IMR-90 (cell line): ENCODE results near the gene AREL1. TPM values are rescaled to one million over a fixed set of nuclear protein-coding genes. Genes with fewer than 3 reads are reported as not detected.
A peak's percentile ranks its signal among the peaks of the same experiment; 100 is the strongest.

ENCODE experiments used
- ATAC-seq: fragments of 200-7000 bp; cut with Tn5 transposase; 2 replicates; pipeline ENCODE4 v1.9.1; 2020; ENCODE audit warnings: low read depth, mild to moderate bottlenecking, moderate library complexity
- BruUV-seq: library from RNA; stranded (reverse); fragments of 400-500 nt; replicated peaks from 2 replicates; lab custom pipeline; 2021; lab: Mats Ljungman, UMichigan
- CTCF ChIA-PET: fragments of 300-600 bp; formaldehyde crosslinking; extraction: SDS; loops from one replicate; lab custom pipeline; 2021; ENCODE audit warnings: antibody characterized with exemption; lab: Yijun Ruan, JAX
- POLR2A ChIA-PET: fragments of 300-600 bp; sonication (Branson Sonifier 250); formaldehyde crosslinking; loops from one replicate; lab custom pipeline; 2022; ENCODE audit warnings: antibody characterized with exemption; ENCODE audit not compliant: unreplicated experiment; lab: Charles Lee
- DNase-seq: peaks from one replicate; pipeline ENCODE4 v3.0.0; 2013
- H2AFZ ChIP-seq: replicated peaks from 2 replicates; pipeline ENCODE3; 2013; ENCODE audit warnings: low read length, mild to moderate bottlenecking; ENCODE audit not compliant: poor library complexity
- H2AK5ac ChIP-seq: 2 replicates; pipeline ENCODE4 v1.6.1; 2013; ENCODE audit warnings: low read depth, low read length, inconsistent platforms
- H2AK9ac ChIP-seq: replicated peaks from 2 replicates; pipeline ENCODE3; 2013; ENCODE audit warnings: mild to moderate bottlenecking, low read depth, low read length, moderate library complexity; ENCODE audit not compliant: poor library complexity
- H2BK120ac ChIP-seq: 2 replicates; pipeline ENCODE4 v1.6.1; 2013; ENCODE audit warnings: low read depth, low read length, inconsistent platforms
- H2BK15ac ChIP-seq: 3 replicates; pipeline ENCODE4 v1.6.1; 2013; ENCODE audit warnings: low read depth, low read length, inconsistent platforms
- H2BK20ac ChIP-seq: 2 replicates; pipeline ENCODE4 v1.6.1; 2013; ENCODE audit warnings: low read depth, mild to moderate bottlenecking, inconsistent platforms, low read length, moderate library complexity
- H2BK5ac ChIP-seq: 2 replicates; pipeline ENCODE4 v1.6.1; 2013; ENCODE audit warnings: mild to moderate bottlenecking, low read depth, low read length, inconsistent platforms; ENCODE audit not compliant: poor library complexity, severe bottlenecking
- H3K14ac ChIP-seq: replicated peaks from 2 replicates; pipeline ENCODE4 v1.6.1; 2013; ENCODE audit warnings: low read depth, low read length, inconsistent platforms
- H3K18ac ChIP-seq: 2 replicates; pipeline ENCODE4 v1.6.1; 2013; ENCODE audit warnings: low read depth, low read length, control low read depth
- H3K23ac ChIP-seq: 2 replicates; pipeline ENCODE4 v1.6.1; 2013; ENCODE audit warnings: low read depth, low read length, inconsistent platforms
- H3K27ac ChIP-seq: 2 replicates; pipeline ENCODE4 v1.5.1; 2013; ENCODE audit warnings: mild to moderate bottlenecking, control low read depth, low read length; ENCODE audit not compliant: insufficient read depth
- H3K27me3 ChIP-seq: 2 replicates; pipeline ENCODE4 v1.6.1; 2013; ENCODE audit warnings: low read length; ENCODE audit not compliant: control insufficient read depth, insufficient read depth
- H3K36me3 ChIP-seq: 2 replicates; pipeline ENCODE4 v1.6.1; 2013; ENCODE audit warnings: low read length, mixed read lengths; ENCODE audit not compliant: control insufficient read depth, insufficient read depth
- H3K4ac ChIP-seq: 2 replicates; pipeline ENCODE4 v1.6.1; 2013; ENCODE audit warnings: low read depth, low read length, inconsistent platforms
- H3K4me1 ChIP-seq: 2 replicates; pipeline ENCODE4 v1.6.1; 2013; ENCODE audit warnings: low read length, mixed read lengths; ENCODE audit not compliant: control insufficient read depth, insufficient read depth
- H3K4me2 ChIP-seq: 2 replicates; pipeline ENCODE4 v1.6.1; 2013; ENCODE audit warnings: low read depth, mild to moderate bottlenecking, control low read depth, low read length, moderate library complexity
- H3K4me3 ChIP-seq: 2 replicates; pipeline ENCODE4 v1.5.1; 2013; ENCODE audit warnings: low read depth, mild to moderate bottlenecking, control low read depth, low read length, moderate library complexity; ENCODE audit not compliant: insufficient read depth
- H3K56ac ChIP-seq: 2 replicates; pipeline ENCODE4 v1.6.1; 2013; ENCODE audit warnings: low read length, inconsistent platforms; ENCODE audit not compliant: insufficient read depth; ENCODE audit errors: extremely low read depth
- H3K79me1 ChIP-seq, 2 experiments: 2 replicates each; pipeline ENCODE4 v1.6.1; 2013; ENCODE audit warnings: low read length in 2 of 2, inconsistent platforms in 1 of 2, low read depth in 1 of 2
- H3K9ac ChIP-seq: 2 replicates; pipeline ENCODE4 v1.6.1; 2013; ENCODE audit warnings: low read depth, low read length, control low read depth
- H3K9me1 ChIP-seq: 2 replicates; pipeline ENCODE4 v1.6.1; 2013; ENCODE audit warnings: low read length, inconsistent platforms; ENCODE audit not compliant: insufficient read depth
- H3K9me3 ChIP-seq: 2 replicates; pipeline ENCODE4 v1.6.1; 2013; ENCODE audit warnings: low read length; ENCODE audit not compliant: control insufficient read depth, insufficient read depth
- H4K20me1 ChIP-seq: 2 replicates; pipeline ENCODE4 v1.6.1; 2013; ENCODE audit warnings: low read length, inconsistent platforms; ENCODE audit not compliant: insufficient read depth
- H4K5ac ChIP-seq: 2 replicates; pipeline ENCODE4 v1.6.1; 2013; ENCODE audit warnings: mild to moderate bottlenecking, low read depth, low read length, control low read depth
- H4K8ac ChIP-seq, 2 experiments: 2 replicates each; pipeline ENCODE4 v1.6.1; 2013; ENCODE audit warnings: low read depth in 2 of 2, low read length in 2 of 2, control low read depth in 1 of 2, inconsistent platforms in 1 of 2
- H4K91ac ChIP-seq: 2 replicates; pipeline ENCODE4 v1.6.1; 2013; ENCODE audit warnings: low read depth, low read length, inconsistent platforms; ENCODE audit not compliant: insufficient read depth
- BHLHE40 ChIP-seq: fragments of 150-350 bp; IDR thresholded peaks from 2 replicates; pipeline ENCODE4 v1.6.1; 2016; ENCODE audit warnings: mild to moderate bottlenecking, low read depth, low read length
- CEBPB ChIP-seq: IDR thresholded peaks from 2 replicates; pipeline ENCODE4 v1.6.1; 2012; ENCODE audit warnings: low read depth, low read length, improper control_type of control experiment
- CHD1 ChIP-seq: IDR thresholded peaks from 2 replicates; pipeline ENCODE4 v1.6.1; 2012; ENCODE audit warnings: low read depth, low read length, improper control_type of control experiment
- ELK1 ChIP-seq: fragments of 150-350 bp; IDR thresholded peaks from 2 replicates; pipeline ENCODE4 v1.6.1; 2016; ENCODE audit warnings: low read depth, mild to moderate bottlenecking, low read length, moderate library complexity, borderline replicate concordance
- FOS ChIP-seq: fragments of 150-350 bp; IDR thresholded peaks from 2 replicates; pipeline ENCODE4 v1.6.1; 2016; ENCODE audit warnings: low read depth, low read length
- MAFK ChIP-seq: IDR thresholded peaks from 2 replicates; pipeline ENCODE4 v1.6.1; 2012; ENCODE audit warnings: low read depth, low read length, improper control_type of control experiment
- MAZ ChIP-seq: IDR thresholded peaks from 2 replicates; pipeline ENCODE4 v1.6.1; 2012; ENCODE audit warnings: low read depth, mild to moderate bottlenecking, low read length, improper control_type of control experiment, moderate library complexity, borderline replicate concordance
- MXI1 ChIP-seq: IDR thresholded peaks from 2 replicates; pipeline ENCODE4 v1.6.1; 2012; ENCODE audit warnings: low read depth, mild to moderate bottlenecking, low read length, moderate library complexity, borderline replicate concordance
- NFE2L2 ChIP-seq: fragments of 150-350 bp; IDR thresholded peaks from 2 replicates; pipeline ENCODE4 v1.6.1; 2016; ENCODE audit warnings: low read depth, mild to moderate bottlenecking, low read length
- POLR2A ChIP-seq: IDR thresholded peaks from 2 replicates; pipeline ENCODE4 v1.6.1; 2012; ENCODE audit warnings: mild to moderate bottlenecking, low read depth, low read length
- RAD21 ChIP-seq: IDR thresholded peaks from 2 replicates; pipeline ENCODE4 v1.6.1; 2012; ENCODE audit warnings: low read length, improper control_type of control experiment
- RCOR1 ChIP-seq: IDR thresholded peaks from 2 replicates; pipeline ENCODE4 v1.6.1; 2012; ENCODE audit warnings: mild to moderate bottlenecking, low read length, improper control_type of control experiment; ENCODE audit not compliant: insufficient replicate concordance
- RFX5 ChIP-seq: IDR thresholded peaks from 2 replicates; pipeline ENCODE4 v1.8.0; 2012; ENCODE audit warnings: low read depth, mild to moderate bottlenecking, low read length, moderate library complexity
- SMC3 ChIP-seq: fragments of 150-350 bp; IDR thresholded peaks from 2 replicates; pipeline ENCODE4 v1.6.1; 2016; ENCODE audit warnings: low read depth, mild to moderate bottlenecking, antibody characterized with exemption, low read length, moderate library complexity
- WGBS, 2 experiments: methylation state at CpG; one replicate each; pipeline versions ENCODE4 v1.1.5 to v1.1.7; 2013; ENCODE audit warnings: missing lambda C conversion rate in 2 of 2; ENCODE audit not compliant: insufficient read length in 1 of 2; ENCODE audit errors: extremely low coverage in 2 of 2; 5-methylcytosine and 5-hydroxymethylcytosine counted together
- dilution Hi-C: fragments of 300-500 bp; cut with HindIII; formaldehyde crosslinking; loops from one replicate; pipeline ENCODE4 v1.14.3; 2018; ENCODE audit warnings: low sequenced_read_pairs; ENCODE audit not compliant: unreplicated experiment
- in situ Hi-C: fragments of 300-500 bp; cut with MboI; formaldehyde crosslinking; loops from 3 replicates; pipeline ENCODE4 v1.14.3; 2019; ENCODE audit warnings: low sequenced_read_pairs, inconsistent platforms, mixed read lengths
- intact Hi-C: fragments of 100-400 bp; cut with micrococcal nuclease; formaldehyde crosslinking; loops from 2 replicates; pipeline ENCODE4 v1.10.0; 2022
- polyA plus RNA-seq, 3 experiments: library from polyadenylated mRNA; depleted of rRNA; stranded (reverse); fragments of >200 nt; gene quantifications; 2 replicates each; pipeline ENCODE4 v1.2.3, GENCODE V29; 2012; ENCODE audit warnings: low replicate concordance in 1 of 3
- total RNA-seq: library from RNA; depleted of rRNA; stranded (reverse); fragments of >200 nt; gene quantifications from 2 replicates; pipeline ENCODE4 v1.2.3, GENCODE V29; 2012
- TF ChIP-seq, protein P1 (sequence below): conservative IDR thresholded peaks from 2 replicates; pipeline ENCODE4 v1.5.1; 2012; ENCODE audit warnings: mild to moderate bottlenecking, low read depth, low read length, improper control_type of control experiment

AREL1 gene
- total and polyA plus RNA-seq, 2 of the 4 experiments (the other 2 are of a cell fraction): 30.0 to 39.3 TPM

GRCh38 chr14:74616996-74617700, 95.7 kb downstream of the AREL1 start:
- no TSS peak for BruUV-seq
- H2BK5ac ChIP-seq: peak overlapping the region; percentile 96
- H4K20me1 ChIP-seq: no peaks in the 10 kb centered on the region
- peak overlapping the region; percentile 100 for H3K4ac ChIP-seq
- no peaks in the 10 kb centered on the region for H3K36me3 ChIP-seq
- DNase-seq (no peak), ATAC-seq (no peak)
- peaks cover 0 to 51% of the 10 kb centered on the region in 2 experiments; a peak in 2 of 4 replicates for H3K79me1 ChIP-seq
- H2AFZ ChIP-seq: peak overlapping the region; percentile 56
- H4K8ac ChIP-seq: peak overlapping the region; percentile 81 to 98
- H3K18ac ChIP-seq: peak overlapping the region; percentile 91
- H2BK120ac ChIP-seq: peak overlapping the region; percentile 100
- H3K27ac ChIP-seq: peak overlapping the region; percentile 87
- H2AK5ac ChIP-seq: peak overlapping the region; percentile 100
- POLR2A ChIA-PET: interaction anchor here (0.8 kb wide), 1 partner anchor 25 kb away, joined by 3 read pairs; no protein-coding TSS in a partner anchor
- H2AK9ac ChIP-seq: peak overlapping the region; percentile 6
- H3K4me3 ChIP-seq: no peak overlapping the region
- H4K91ac ChIP-seq: peak overlapping the region; percentile 100
- H3K9me3 ChIP-seq: no peaks in the 10 kb centered on the region
- dilution Hi-C loops: no loop called here
- no peak overlapping the region for H3K4me2 ChIP-seq
- peaks cover 66% of the 10 kb centered on the region for H3K9me1 ChIP-seq
- peak overlapping the region; percentile 100 for H2BK20ac ChIP-seq
- WGBS, 2 experiments: 100% methylated on average over 3 of the region's 13 CpGs; no CpG with 5 or more reads in 1 of the 2 experiments
- no peaks in the 10 kb centered on the region for H3K27me3 ChIP-seq
- in situ Hi-C loops: no loop called here
- H2BK15ac ChIP-seq: peak overlapping the region; percentile 95
- peak overlapping the region; percentile 97 for H3K14ac ChIP-seq
- peaks cover 44% of the 10 kb centered on the region for H3K4me1 ChIP-seq
- CTCF ChIA-PET: interaction anchor here (0.6 to 1.9 kb wide), 4 partner anchors 97 to 207 kb away, joined by 3 to 5 read pairs (median 3); no protein-coding TSS in a partner anchor
- peak overlapping the region; percentile 64 for H3K56ac ChIP-seq
- H4K5ac ChIP-seq: peak overlapping the region; percentile 82
- intact Hi-C loops: loop anchor here (5.0 kb wide), 1 partner anchor 40 kb away; no protein-coding TSS in a partner anchor
- H3K23ac ChIP-seq: peak overlapping the region; percentile 68
- H3K9ac ChIP-seq: peak overlapping the region; percentile 22; the same call in 1 of the 2 replicates
- TF ChIP-seq ELK1 (no peak), MAFK (no peak), CEBPB (no peak), NFE2L2 (no peak), BHLHE40 (no peak), FOS (no peak), CHD1 (no peak), MAZ (no peak), RFX5 (no peak), POLR2A (no peak; the same call in 1 of the 2 replicates), RCOR1 (no peak), MXI1 (no peak), RAD21 (no peak), SMC3 (no peak)
- TF ChIP-seq, protein P1, sequence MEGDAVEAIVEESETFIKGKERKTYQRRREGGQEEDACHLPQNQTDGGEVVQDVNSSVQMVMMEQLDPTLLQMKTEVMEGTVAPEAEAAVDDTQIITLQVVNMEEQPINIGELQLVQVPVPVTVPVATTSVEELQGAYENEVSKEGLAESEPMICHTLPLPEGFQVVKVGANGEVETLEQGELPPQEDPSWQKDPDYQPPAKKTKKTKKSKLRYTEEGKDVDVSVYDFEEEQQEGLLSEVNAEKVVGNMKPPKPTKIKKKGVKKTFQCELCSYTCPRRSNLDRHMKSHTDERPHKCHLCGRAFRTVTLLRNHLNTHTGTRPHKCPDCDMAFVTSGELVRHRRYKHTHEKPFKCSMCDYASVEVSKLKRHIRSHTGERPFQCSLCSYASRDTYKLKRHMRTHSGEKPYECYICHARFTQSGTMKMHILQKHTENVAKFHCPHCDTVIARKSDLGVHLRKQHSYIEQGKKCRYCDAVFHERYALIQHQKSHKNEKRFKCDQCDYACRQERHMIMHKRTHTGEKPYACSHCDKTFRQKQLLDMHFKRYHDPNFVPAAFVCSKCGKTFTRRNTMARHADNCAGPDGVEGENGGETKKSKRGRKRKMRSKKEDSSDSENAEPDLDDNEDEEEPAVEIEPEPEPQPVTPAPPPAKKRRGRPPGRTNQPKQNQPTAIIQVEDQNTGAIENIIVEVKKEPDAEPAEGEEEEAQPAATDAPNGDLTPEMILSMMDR: no peak
